H1 (cell line): ENCODE results near the gene MPP3. TPM values are rescaled to one million over a fixed set of nuclear protein-coding genes. Genes with fewer than 3 reads are reported as not detected.

Source experiments
- polyA plus RNA-seq, 7 experiments: library from polyadenylated mRNA; depleted of rRNA in 3 of 7; stranded (reverse) in 5 of 7; unstranded in 2 of 7; fragments of >200 nt in 5 of 7; fragments of 200-250 nt in 2 of 7; gene quantifications; 1 replicate in 5 of 7; 2 replicates in 1 of 7; 4 replicates in 1 of 7; pipeline versions ENCODE4 v1.2.1 to v1.2.3, GENCODE V29; 2011 to 2013; ENCODE audit warnings: missing spikeins in 2 of 7, mixed read lengths in 2 of 7
- total RNA-seq: library from RNA; stranded (reverse); fragmentation: NEBNext Ultra II Directional; extraction: Animal tissue kit (Norgen Biotek cat#: 25700); gene quantifications from 2 replicates; pipeline ENCODE4 v1.2.1, GENCODE V29; 2021
- TF ChIP-seq, protein P1 (sequence below): IDR thresholded peaks from 2 replicates; pipeline ENCODE4 v1.6.1; 2011; ENCODE audit warnings: low read depth, mild to moderate bottlenecking, low read length; ENCODE audit not compliant: insufficient read depth

The MPP3 gene
- total and polyA plus RNA-seq, 2 of the 8 experiments (the other 6 are each of a cell fraction or from before 2014, with no cell fraction given), result 3.1 to 6.1 TPM

DNA sequence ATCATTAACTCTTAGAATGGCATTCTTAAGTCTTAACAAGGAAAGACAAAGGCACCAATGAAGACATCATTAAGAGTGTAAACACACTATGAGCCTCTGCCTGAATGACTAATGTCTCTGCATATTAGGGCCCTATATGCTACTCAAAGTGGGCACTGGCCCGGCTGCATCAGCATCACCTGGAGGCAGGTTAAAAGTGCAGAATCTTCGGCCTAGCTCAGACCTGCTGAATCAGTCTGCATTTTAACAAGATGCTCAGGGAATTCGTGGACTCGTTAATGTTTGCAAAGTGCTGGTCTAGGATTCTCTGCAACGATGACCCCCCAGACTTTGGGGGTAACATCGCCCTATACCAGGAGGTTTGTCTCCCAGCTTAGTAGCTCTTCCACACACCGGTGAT, 6.7 kb downstream of the MPP3 start (continued):
- TF ChIP-seq, protein P1, sequence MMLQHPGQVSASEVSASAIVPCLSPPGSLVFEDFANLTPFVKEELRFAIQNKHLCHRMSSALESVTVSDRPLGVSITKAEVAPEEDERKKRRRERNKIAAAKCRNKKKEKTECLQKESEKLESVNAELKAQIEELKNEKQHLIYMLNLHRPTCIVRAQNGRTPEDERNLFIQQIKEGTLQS, result no peak
